ENCODE data around the gene SNRPA. TPM values are rescaled to one million over a fixed set of nuclear protein-coding genes. Genes with fewer than 3 reads are reported as not detected.

SNRPA gene
- 10 to 100 TPM; 41.6 to 52.8 (median 52.1) TPM for total RNA-seq

DNA sequence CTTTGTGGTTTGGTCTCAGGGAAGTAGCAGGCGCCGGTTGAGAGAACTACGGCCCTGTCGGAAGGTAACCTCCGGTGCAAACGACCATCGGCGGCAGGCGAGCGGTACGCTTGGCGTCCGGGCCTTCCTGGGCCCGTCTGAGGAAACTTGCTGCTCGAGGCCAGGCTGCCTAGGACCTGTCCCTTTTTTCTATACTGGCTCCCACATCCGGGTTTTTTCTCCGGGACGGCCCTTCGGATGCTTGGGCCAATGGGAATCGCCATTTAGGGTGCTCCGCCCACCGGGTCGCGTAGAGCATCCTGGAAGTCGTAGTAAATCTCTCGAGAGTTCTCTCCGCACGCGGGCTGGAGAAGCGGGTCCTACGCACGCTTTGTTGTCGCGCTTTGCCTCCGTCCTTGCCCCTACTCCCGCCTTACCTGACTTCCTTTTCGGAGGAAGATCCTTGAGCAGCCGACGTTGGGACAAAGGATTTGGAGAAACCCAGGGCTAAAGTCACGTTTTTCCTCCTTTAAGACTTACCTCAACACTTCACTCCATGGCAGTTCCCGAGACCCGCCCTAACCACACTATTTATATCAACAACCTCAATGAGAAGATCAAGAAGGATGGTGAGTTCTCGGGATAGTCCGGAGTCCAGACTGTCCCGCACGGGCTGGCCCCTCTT, at the start of gene SNRPA:
Gene SNRPA (plus strand): TSS at position 330 of the 664 bp plus-strand sequence. CDS start 206 bp downstream, at position 536.
- Histone ChIP-seq H3K4me1 (peaks cover 0 to 22% of the 10 kb centered on the region in 2 donors), H3K9me3 (no peaks in the 10 kb centered on the region), H3K36me3 (no peaks in the 10 kb centered on the region), H3K27me3 (no peaks in the 10 kb centered on the region), H3K4me3 (peak within 1 kb of the TSS; percentile 62 to 86 (median 78)), H3K27ac (peak within 1 kb of the TSS; percentile 93 to 96)
- DNase-seq (ENCODE audit: low spot score in 2 of 2) = peak; percentile 96 to 97
- intact Hi-C loops (cut with DNase I; ENCODE audit: low total_unique reads) = loop anchor here (1.0 to 5.0 kb wide), 2 partner anchors 36 to 89 kb away; no protein-coding TSS in a partner anchor
- TF ChIP-seq POLR2AphosphoS5 (IDR thresholded peaks at IDR 0.05) (peak; percentile 83 to 90 (median 86)), POLR2A (IDR thresholded peaks at IDR 0.05) (peak; percentile 85)
- TF ChIP-seq, protein P1, sequence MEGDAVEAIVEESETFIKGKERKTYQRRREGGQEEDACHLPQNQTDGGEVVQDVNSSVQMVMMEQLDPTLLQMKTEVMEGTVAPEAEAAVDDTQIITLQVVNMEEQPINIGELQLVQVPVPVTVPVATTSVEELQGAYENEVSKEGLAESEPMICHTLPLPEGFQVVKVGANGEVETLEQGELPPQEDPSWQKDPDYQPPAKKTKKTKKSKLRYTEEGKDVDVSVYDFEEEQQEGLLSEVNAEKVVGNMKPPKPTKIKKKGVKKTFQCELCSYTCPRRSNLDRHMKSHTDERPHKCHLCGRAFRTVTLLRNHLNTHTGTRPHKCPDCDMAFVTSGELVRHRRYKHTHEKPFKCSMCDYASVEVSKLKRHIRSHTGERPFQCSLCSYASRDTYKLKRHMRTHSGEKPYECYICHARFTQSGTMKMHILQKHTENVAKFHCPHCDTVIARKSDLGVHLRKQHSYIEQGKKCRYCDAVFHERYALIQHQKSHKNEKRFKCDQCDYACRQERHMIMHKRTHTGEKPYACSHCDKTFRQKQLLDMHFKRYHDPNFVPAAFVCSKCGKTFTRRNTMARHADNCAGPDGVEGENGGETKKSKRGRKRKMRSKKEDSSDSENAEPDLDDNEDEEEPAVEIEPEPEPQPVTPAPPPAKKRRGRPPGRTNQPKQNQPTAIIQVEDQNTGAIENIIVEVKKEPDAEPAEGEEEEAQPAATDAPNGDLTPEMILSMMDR (IDR thresholded peaks at IDR 0.05) = no peak

DNA sequence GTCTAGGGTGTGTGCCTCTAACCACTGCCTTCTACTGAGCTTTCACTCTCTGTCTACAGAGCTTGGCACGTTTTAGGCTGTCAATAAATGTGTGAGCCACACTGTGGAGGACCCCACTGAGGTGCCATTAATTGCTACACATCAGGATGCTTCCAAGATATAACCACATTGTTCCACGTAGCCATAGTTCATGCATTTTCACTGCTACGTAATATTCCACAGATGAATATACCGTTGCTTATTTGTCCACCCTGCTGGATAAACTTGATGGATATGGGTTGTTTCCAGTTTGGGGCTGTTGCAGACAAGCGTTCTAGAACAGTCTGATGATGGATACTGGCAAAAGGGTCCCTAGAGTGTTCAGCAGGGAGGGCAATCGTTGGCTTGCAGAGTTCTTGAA, 49.2 kb upstream of the SNRPA start:
- no peaks in the 10 kb centered on the region for H3K9me3 ChIP-seq
- no peak overlapping the region for H3K4me3 ChIP-seq
- no peaks in the 10 kb centered on the region for H3K27me3 ChIP-seq
- H3K4me1 ChIP-seq = no peaks in the 10 kb centered on the region
- TF ChIP-seq, protein P1 (IDR thresholded peaks at IDR 0.05) = no peak
- TF ChIP-seq POLR2A (IDR thresholded peaks at IDR 0.05) (no peak), POLR2AphosphoS5 (IDR thresholded peaks at IDR 0.05) (no peak)
- no peaks in the 10 kb centered on the region for H3K36me3 ChIP-seq
- DNase-seq (ENCODE audit: low spot score in 2 of 2) = no peak
- no peak overlapping the region for H3K27ac ChIP-seq
- intact Hi-C loops (cut with DNase I; ENCODE audit: low total_unique reads) = no loop called here

DNA sequence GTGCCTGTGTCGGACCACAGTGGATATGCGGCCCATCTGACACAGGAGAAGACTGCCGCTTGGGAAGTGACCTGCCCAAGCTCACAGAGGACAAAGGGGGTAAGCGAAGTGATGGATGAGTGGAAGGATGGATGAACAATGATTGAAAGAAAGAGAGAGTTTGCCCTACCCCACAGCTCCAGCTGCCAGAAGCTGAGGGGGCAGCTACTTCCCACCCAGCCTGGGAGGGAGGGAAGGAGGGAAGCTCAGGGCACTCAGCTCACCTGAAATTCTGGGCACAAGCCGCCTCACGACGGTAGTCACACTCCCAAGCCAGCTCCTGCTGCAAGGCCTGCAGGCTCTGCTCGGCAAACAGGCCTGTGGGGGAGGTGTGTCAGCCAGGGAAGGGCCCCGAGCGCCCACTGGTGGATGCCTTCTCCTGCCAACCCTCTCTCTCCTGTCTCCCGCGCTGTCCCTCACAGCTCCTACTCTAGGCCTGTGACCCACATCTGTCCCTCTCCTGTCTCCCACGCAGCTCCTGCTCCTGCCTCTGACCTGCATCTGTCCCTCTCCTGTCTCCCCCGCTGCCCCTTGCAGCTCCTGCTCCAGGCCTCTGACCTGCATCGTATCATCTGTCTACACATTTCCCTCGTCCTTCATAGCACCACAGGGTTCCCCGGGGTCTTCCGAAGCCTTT, 48.5 kb upstream of the SNRPA start:
- TF ChIP-seq POLR2A (IDR thresholded peaks at IDR 0.05) (no peak), POLR2AphosphoS5 (IDR thresholded peaks at IDR 0.05) (no peak)
- TF ChIP-seq, protein P1 (IDR thresholded peaks at IDR 0.05) = peak in 2 of 3 donors; percentile 15 to 26
- no peak for DNase-seq (ENCODE audit: low spot score in 2 of 2)
- no peaks in the 10 kb centered on the region for H3K4me1 ChIP-seq
- H3K4me3 ChIP-seq = no peak overlapping the region
- intact Hi-C loops (cut with DNase I; ENCODE audit: low total_unique reads) = no loop called here
- no peak overlapping the region for H3K27ac ChIP-seq
- H3K36me3 ChIP-seq = no peaks in the 10 kb centered on the region
- no peaks in the 10 kb centered on the region for H3K9me3 ChIP-seq
- no peaks in the 10 kb centered on the region for H3K27me3 ChIP-seq

DNA sequence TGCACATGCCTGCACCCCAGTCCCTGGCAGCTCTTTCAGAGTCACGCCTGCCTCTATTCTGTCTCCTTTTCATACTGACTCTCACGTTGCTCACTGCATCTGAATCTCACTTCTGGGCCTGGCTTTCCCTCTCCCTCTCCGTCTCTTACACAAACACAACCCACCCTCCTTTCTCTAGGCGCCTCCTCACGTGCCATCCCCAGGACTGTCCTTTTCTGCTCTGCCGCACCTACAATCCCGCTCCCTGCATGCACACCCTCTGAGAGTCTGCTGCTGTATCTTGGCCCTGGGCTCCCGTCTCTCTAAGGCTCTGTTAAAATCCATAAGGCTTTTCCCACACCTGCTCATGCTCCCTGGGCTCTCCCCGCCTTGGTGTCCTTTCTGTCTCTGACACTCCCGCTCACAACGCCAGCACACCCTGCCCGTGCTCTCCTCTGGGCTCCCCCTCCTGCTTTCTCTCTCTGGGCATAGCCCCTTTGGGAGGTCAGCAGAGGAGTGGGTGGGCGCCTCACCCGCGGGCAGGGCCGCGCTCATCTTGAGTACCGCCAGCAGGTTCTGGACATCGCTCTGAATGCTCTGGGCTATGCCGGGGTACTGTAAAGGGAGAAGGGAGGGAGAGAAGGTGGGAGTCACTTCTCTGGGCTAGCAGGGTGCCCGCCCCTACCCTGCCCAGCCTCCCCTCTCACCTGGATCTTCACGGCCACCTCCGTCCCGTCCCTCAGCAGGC, 47.8 kb upstream of the SNRPA start:
- Histone ChIP-seq H3K27ac (no peak overlapping the region), H3K4me1 (no peaks in the 10 kb centered on the region), H3K36me3 (no peaks in the 10 kb centered on the region), H3K27me3 (no peaks in the 10 kb centered on the region), H3K4me3 (no peak overlapping the region), H3K9me3 (no peaks in the 10 kb centered on the region)
- DNase-seq (ENCODE audit: low spot score in 2 of 2) = no peak
- intact Hi-C loops (cut with DNase I; ENCODE audit: low total_unique reads) = no loop called here
- TF ChIP-seq POLR2A (IDR thresholded peaks at IDR 0.05) (no peak), POLR2AphosphoS5 (IDR thresholded peaks at IDR 0.05) (no peak)
- TF ChIP-seq, protein P1 (IDR thresholded peaks at IDR 0.05) = no peak

Data from breast epithelium (tissue), 4 donors.